ENCODE results near the gene FGF11. TPM values are rescaled to one million over a fixed set of nuclear protein-coding genes. Genes with fewer than 3 reads are reported as not detected.

Gene FGF11
- total and polyA plus RNA-seq, 4 donors = 0.47 to 3.5 (median 0.66) TPM

- no peak for ATAC-seq (ENCODE audit: insufficient read depth, low FRiP score)
- 43 to 57% methylated on average over 3 of the region's 3 CpGs for WGBS, 2 donors
- Histone ChIP-seq H3K36me3 (ENCODE audit: control insufficient read depth in 4 of 4, insufficient read depth in 4 of 4, low read length in 4 of 4) (no peaks in the 10 kb centered on the region), H3K4me3 (no peak overlapping the region), H3K4me1 (ENCODE audit: control insufficient read depth in 5 of 5, insufficient read depth in 5 of 5, low read length in 5 of 5) (peaks cover 8 to 49% (median 19%) of the 10 kb centered on the region in 5 donors), H3K27me3 (ENCODE audit: control insufficient read depth in 3 of 3, insufficient read depth in 3 of 3, low read length in 2 of 3) (no peaks in the 10 kb centered on the region), H3K9ac (ENCODE audit: insufficient read depth in 1 of 2, low read length in 2 of 2) (peak overlapping the region in 1 of 2 donors; percentile 53), H3K9me3 (ENCODE audit: control insufficient read depth in 4 of 4, insufficient read depth in 3 of 4, low read length in 3 of 4) (no peaks in the 10 kb centered on the region), H3K27ac (ENCODE audit: low read depth in 1 of 2, low read length in 1 of 2) (no peak overlapping the region)
- TF ChIP-seq, protein P1, sequence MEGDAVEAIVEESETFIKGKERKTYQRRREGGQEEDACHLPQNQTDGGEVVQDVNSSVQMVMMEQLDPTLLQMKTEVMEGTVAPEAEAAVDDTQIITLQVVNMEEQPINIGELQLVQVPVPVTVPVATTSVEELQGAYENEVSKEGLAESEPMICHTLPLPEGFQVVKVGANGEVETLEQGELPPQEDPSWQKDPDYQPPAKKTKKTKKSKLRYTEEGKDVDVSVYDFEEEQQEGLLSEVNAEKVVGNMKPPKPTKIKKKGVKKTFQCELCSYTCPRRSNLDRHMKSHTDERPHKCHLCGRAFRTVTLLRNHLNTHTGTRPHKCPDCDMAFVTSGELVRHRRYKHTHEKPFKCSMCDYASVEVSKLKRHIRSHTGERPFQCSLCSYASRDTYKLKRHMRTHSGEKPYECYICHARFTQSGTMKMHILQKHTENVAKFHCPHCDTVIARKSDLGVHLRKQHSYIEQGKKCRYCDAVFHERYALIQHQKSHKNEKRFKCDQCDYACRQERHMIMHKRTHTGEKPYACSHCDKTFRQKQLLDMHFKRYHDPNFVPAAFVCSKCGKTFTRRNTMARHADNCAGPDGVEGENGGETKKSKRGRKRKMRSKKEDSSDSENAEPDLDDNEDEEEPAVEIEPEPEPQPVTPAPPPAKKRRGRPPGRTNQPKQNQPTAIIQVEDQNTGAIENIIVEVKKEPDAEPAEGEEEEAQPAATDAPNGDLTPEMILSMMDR (IDR thresholded peaks at IDR 0.05; ENCODE audit: control extremely low read depth, extremely low read depth) = no peak
- peak in 2 of 3 donors; percentile 46 to 57 for DNase-seq
Observed at GRCh38 chr17:7486181-7486580, 46.9 kb downstream of the FGF11 start.

GRCh38 chr17:7490144-7490543 lies 50.8 kb downstream of the FGF11 start:
- DNase-seq = no peak
- Histone ChIP-seq H3K4me3 (no peak overlapping the region), H3K27ac (ENCODE audit: low read depth in 1 of 2, low read length in 1 of 2) (no peak overlapping the region), H3K27me3 (ENCODE audit: control insufficient read depth in 3 of 3, insufficient read depth in 3 of 3, low read length in 2 of 3) (no peaks in the 10 kb centered on the region), H3K9ac (ENCODE audit: insufficient read depth in 1 of 2, low read length in 2 of 2) (no peak overlapping the region), H3K9me3 (ENCODE audit: control insufficient read depth in 4 of 4, insufficient read depth in 3 of 4, low read length in 3 of 4) (no peaks in the 10 kb centered on the region), H3K4me1 (ENCODE audit: control insufficient read depth in 5 of 5, insufficient read depth in 5 of 5, low read length in 5 of 5) (peaks cover 9 to 29% (median 10%) of the 10 kb centered on the region in 5 donors), H3K36me3 (ENCODE audit: control insufficient read depth in 4 of 4, insufficient read depth in 4 of 4, low read length in 4 of 4) (no peaks in the 10 kb centered on the region)
- 77 to 83% methylated on average over 8 of the region's 8 CpGs for WGBS, 2 donors
- TF ChIP-seq, protein P1 (IDR thresholded peaks at IDR 0.05; ENCODE audit: control extremely low read depth, extremely low read depth) = no peak
- ATAC-seq (ENCODE audit: insufficient read depth, low FRiP score) = no peak

DNA sequence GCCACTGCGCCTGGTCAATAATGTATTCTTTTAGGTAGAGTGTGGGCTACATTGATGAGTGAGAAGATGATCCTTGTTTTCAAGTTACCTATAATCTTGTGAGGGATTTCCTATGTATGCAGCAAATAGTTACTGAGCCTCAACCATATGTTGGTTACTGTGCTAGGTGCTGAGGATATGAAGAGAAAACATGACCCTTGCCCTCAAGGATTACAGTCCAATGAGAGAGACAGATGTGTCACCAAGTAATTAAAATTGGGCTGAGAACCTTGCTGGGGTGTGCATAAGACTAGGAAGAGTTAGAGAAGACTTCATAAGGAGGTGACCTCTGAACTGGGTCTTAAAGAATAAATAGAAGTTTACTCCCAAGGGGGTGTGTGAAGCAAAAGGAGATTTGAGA lies 52.3 kb downstream of the FGF11 start:
- peaks cover 0 to 8% (median 4%) of the 10 kb centered on the region in 4 donors for H3K36me3 ChIP-seq (ENCODE audit: control insufficient read depth in 4 of 4, insufficient read depth in 4 of 4, low read length in 4 of 4)
- no peak overlapping the region for H3K27ac ChIP-seq (ENCODE audit: low read depth in 1 of 2, low read length in 1 of 2)
- peaks cover 3 to 16% (median 10%) of the 10 kb centered on the region in 5 donors for H3K4me1 ChIP-seq (ENCODE audit: control insufficient read depth in 5 of 5, insufficient read depth in 5 of 5, low read length in 5 of 5)
- no peak for ATAC-seq (ENCODE audit: insufficient read depth, low FRiP score)
- TF ChIP-seq, protein P1 (IDR thresholded peaks at IDR 0.05; ENCODE audit: control extremely low read depth, extremely low read depth) = no peak
- H3K27me3 ChIP-seq (ENCODE audit: control insufficient read depth in 3 of 3, insufficient read depth in 3 of 3, low read length in 2 of 3) = no peaks in the 10 kb centered on the region
- no peak overlapping the region for H3K9ac ChIP-seq (ENCODE audit: insufficient read depth in 1 of 2, low read length in 2 of 2)
- DNase-seq = no peak
- no peaks in the 10 kb centered on the region for H3K9me3 ChIP-seq (ENCODE audit: control insufficient read depth in 4 of 4, insufficient read depth in 3 of 4, low read length in 3 of 4)
- 97 to 100% methylated on average over 1 of the region's 1 CpG for WGBS, 2 donors
- no peak overlapping the region for H3K4me3 ChIP-seq

GRCh38 chr17:7493941-7494340 lies 54.6 kb downstream of the FGF11 start:
- H3K36me3 ChIP-seq (ENCODE audit: control insufficient read depth in 4 of 4, insufficient read depth in 4 of 4, low read length in 4 of 4) = peaks cover 6 to 28% (median 19%) of the 10 kb centered on the region in 4 donors

More at GRCh38 chr17:7493941-7494340, 54.6 kb downstream of the FGF11 start:
- no peak overlapping the region for H3K9ac ChIP-seq (ENCODE audit: insufficient read depth in 1 of 2, low read length in 2 of 2)
- WGBS, 2 donors = 95 to 97% methylated on average over 3 of the region's 3 CpGs
- ATAC-seq (ENCODE audit: insufficient read depth, low FRiP score) (no peak), DNase-seq (no peak)
- H3K4me3 ChIP-seq = no peak overlapping the region
- H3K9me3 ChIP-seq (ENCODE audit: control insufficient read depth in 4 of 4, insufficient read depth in 3 of 4, low read length in 3 of 4) = no peaks in the 10 kb centered on the region
- no peaks in the 10 kb centered on the region for H3K27me3 ChIP-seq (ENCODE audit: control insufficient read depth in 3 of 3, insufficient read depth in 3 of 3, low read length in 2 of 3)
- H3K27ac ChIP-seq (ENCODE audit: low read depth in 1 of 2, low read length in 1 of 2) = no peak overlapping the region
- H3K4me1 ChIP-seq (ENCODE audit: control insufficient read depth in 5 of 5, insufficient read depth in 5 of 5, low read length in 5 of 5) = peaks cover 0 to 4% (median under 1%) of the 10 kb centered on the region in 5 donors
- TF ChIP-seq, protein P1 (IDR thresholded peaks at IDR 0.05; ENCODE audit: control extremely low read depth, extremely low read depth) = no peak

All from lung (tissue), 12 donors.